Fibroblast of skin of right biceps (primary cell): Measurements from ENCODE around the gene OBSCN.
A peak's percentile ranks its signal among the peaks of the same experiment; 100 is the strongest.
"Not testable (repeated sequence)": the region's sequence is repeated elsewhere in the genome, so short reads cannot be mapped to it uniquely, and the experiment has no call there.

ENCODE experiments used
- DNase-seq: peaks from one replicate; pipeline ENCODE4 v3.0.0-alpha.2; 2013

OBSCN gene

DNA sequence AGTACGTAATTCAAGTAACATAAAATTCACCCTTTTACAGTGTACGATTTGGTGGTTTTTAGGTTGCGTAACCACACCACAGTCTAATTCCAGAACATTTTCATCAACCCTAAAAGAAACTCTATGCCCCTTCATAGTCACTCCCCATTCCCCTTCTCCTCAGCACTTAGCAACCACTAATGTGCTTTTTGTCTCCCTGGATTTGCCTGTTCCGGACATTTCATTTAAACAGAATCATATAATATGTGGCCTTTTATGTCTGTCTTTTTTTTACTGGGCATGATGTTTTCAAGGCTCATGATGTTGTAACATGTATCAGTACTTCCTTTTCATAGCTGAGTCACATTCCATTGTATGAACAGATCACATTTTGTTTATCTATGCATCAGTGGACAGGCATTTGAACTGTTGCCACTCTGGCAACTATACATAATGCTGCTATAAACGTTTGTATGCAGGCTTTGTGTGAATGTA, 20.8 kb downstream of the OBSCN start:
- DNase-seq = peak; percentile 89

DNA sequence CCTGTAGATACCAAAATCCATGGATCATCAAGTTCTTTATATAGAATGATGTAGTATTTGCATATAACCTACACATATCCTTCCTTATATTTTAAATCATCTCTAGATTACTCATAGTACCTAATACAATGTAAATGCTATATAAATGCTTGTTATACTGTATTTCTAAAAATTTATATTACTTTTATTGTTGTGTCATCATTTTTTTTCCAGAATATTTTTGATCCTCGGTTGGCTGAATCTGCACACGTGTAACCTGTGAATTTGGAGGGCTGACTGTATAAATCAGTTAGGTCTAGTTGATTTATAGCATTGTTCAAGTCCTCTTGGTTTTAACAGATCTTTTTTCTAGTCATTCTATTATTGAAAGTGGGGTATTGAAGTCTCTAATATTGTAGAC, 23.3 kb downstream of the OBSCN start:
- DNase-seq = no peak

DNA sequence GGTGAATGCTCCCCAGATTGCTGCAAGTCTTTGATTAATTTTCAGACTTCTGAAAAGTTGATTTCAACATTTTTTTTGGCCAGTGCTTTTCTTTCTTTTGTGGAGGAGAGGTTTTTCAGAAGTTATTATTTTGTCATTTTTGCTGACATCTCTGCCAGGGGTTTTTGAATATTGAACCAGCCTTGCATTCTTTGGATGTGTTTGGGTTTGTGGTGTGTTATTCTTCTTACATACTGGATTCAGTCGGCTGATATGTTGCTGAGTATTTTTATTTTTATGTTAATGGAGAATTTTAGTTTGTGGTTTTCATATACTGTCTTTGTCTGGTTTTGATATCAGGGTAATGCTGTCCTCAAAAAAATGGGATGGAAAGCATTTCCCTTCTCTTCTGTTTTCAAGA, 25.3 kb downstream of the OBSCN start:
- DNase-seq = no peak

DNA sequence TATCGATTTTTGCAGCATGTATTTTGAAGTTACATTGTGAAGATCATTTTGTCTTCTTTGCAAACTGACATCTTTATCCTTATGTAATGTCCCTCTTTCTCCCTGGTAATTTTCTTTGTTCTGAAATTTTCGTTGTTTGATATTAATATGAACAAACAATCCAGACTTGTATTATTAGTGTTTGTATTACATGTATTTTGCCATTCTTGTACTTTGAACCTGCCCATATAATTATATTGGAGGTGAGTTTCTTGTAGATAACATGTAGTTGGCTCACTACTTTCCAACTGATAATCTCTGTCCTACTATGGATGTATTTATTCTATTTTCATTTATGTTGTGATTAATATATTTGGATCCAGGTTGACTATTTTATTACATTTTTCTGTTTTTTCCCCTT, 27.1 kb downstream of the OBSCN start:
- DNase-seq = no peak

DNA sequence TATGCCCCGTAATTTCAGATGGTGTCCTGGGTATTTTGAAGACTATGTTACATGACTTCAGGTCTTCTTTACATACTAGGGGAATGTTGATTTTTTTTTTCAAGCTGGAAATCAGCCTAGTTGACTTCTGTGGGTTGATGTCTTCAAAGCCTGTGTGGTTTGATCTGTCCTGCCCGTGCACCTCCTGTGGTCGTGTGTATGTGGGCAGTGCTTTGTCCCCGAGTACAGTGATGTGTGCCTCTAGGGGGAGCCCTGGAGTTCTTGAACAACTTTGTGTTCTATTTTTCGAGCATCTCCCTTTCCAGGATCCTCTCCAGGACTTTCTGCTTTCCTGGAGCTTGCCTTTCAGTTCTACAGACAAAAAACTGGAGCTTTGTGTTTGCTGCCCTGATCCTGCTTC, 28.9 kb downstream of the OBSCN start:
- DNase-seq = peak; percentile 26

DNA sequence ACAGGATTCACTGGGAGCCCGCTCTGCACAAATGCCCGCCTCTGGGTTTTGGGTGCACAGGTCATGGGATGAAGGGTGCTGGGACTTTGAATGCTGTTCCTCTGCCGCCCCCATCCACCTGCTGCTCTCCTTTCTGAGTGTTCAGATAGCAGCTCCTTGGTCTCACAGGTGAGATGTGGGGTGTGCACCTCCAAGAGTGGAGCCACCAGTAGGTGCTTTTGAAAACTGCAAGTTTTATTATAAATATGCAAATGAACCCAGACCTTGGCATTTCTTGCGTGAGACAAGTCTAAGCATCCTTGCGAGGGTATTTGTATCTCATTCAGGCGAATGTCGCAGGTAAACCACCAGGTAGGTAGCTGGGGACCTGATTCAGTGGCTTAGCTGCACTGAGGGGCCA, 30.2 kb downstream of the OBSCN start:
- no peak for DNase-seq

DNA sequence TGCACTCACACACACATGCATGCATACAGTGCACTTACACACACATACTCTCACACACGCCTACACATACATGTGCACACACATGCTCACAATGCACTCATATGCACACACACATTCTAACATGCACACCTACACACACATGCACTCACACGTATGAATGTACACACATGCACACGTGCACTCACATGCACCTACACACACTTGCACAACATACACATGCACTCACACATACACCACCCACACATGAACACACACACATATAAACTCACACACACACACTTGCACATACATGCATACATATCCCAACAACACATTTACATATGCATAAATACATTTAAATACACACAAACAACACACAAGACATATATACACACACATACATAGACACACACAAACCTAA, 30.6 kb downstream of the OBSCN start:
- DNase-seq = no peak

DNA sequence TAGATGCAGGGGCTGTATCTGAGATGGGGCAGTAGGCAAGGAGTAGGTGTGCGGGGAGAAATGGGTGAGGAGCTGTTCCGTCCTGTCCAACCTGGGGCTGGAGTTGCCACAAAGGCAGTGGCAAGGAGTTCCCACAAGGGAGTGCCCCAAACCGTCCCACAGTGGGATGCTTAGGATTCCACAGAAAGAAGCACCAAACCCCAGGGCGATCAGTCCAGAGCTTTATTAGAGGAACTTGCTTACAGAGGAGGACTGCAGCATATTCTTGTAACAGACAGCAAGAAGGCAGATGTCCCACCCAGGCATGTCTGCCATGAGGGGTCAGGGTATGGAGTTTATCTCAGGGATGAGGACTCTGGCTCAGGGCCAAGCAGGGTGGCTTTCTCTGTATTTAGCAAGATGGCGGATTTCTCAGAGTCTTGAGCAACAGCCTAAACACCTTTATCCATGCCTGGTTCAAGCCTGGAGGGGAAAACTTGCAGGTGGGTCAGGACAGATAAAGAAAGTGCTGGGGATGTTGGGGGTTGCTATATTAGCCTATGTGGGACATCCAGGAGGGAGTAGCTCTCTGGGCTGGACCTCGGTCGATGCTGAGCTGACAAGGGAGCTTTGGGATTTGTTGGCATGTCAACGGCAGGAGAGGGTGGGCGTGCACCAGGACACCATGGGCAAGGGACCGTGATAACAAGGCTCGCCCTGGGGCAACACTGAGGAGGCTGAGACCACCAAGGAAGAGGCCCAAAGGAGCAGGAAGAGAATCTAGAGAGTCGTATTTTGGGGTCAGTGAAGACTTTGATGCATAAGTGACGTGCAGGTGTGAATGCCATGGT, 32.8 kb downstream of the OBSCN start:
- DNase-seq = no peak

DNA sequence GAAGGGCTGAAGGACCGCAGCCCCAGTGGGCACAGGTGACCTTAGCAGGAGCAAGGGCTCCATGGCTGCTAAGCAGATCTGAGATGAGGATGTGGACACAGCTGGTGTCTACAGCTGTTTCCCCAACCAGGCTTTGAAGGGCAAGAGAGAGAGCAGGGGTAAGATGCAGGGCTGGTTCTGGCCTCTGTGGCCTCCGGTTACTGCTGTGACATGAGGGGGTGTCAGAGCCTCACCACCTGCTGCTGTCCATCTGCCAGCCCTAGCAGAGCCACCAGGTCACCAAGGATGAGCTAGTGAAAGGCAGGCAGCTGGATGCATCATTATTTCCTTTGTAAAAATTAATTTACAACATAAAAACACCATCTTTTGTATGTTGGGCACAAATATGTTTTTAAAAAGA, 33.4 kb downstream of the OBSCN start:
- no peak for DNase-seq

DNA sequence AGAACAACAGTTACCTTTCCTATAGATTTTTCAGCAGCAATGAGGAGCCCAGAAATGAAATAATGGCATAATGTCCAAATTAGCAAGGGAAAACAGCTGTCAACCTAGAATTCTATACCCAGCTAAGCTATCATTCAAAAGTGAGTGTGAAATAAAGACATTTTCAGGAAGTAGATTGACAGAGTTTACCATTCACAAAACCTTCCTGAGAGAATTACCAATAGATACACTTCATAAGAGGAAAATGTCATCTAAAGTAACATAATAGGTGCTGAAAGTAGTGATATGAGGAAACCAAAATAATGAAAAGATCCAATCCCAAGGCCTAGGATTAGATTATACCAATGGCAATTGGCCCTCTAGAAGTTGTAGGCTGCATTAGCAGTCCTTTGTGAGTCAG, 34.6 kb downstream of the OBSCN start:
- DNase-seq = no peak

DNA sequence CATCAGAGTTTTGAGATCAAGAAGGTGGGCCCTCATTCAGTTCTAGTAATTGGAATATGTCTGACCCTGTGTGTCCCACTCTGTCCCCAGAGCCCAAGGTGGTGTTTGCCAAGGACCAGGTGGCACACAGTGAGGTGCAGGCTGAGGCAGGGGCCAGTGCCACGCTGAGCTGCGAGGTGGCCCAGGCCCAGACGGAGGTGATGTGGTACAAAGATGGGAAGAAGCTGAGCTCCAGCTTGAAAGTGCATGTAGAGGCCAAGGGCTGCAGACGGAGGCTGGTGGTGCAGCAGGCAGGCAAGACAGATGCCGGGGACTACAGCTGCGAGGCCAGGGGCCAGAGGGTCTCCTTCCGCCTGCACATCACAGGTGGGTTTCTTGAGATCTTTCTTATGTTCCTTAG, 35.2 kb downstream of the OBSCN start:
- no peak for DNase-seq

DNA sequence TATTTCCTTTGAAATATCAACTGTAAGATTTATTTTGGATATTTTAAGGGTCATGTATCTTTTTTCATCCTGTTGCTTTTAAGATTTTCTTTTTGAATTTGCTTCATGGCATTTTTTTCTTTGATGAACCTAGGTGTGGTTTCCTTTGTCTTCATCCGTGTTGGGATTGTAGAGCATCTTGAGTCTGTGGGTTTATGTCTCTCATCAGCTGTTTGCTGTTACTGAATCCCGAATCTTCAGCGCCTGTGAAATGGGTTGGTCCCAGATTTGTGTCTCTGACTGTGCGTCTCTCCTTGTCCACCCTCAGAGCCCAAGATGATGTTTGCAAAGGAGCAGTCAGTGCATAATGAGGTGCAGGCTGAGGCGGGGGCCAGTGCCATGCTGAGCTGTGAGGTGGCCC, 36.1 kb downstream of the OBSCN start:
- DNase-seq = not testable (repeated sequence)

DNA sequence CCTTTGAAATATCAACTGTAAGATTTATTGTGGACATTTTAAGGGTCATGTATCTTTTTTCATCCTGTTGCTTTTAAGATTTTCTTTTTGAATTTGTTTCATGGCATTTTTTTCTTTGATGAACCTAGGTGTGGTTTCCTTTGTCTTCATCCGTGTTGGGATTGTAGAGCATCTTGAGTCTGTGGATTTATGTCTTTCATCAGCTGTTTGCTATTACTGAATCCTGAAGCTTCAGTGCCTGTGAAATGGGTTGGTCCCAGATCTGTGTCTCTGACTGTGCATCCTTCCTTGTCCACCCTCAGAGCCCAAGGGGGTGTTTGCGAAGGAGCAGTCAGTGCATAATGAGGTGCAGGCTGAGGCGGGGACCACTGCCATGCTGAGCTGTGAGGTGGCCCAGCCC, 37.3 kb downstream of the OBSCN start:
- no peak for DNase-seq

DNA sequence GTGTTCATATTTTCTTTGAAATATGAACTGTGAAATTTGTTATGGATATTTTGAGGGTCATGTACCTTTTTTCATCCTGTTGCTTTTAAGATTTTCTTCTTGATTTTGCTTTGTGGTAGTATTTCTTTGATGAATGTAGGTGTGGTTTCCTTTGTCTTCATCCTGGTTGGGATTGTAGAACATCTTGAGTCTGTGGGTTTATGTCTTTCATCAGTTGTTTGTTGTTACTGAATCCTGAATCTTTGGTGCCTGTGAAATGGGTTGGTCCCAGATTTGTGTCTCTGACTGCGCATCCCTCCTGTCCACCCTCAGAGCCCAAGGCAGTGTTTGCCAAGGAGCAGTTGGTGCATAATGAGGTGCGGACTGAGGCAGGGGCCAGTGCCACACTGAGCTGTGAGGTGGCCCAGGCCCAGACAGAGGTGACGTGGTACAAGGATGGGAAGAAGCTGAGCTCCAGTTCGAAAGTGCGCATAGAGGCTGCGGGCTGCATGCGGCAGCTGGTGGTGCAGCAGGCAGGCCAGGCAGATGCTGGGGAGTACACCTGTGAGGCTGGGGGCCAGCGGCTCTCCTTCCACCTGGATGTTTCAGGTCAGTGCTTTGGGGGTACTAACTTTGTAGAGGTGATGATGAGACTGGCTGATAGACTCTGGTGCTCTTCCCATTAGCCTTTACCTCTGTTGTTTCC, 38.5 kb downstream of the OBSCN start:
- no peak for DNase-seq

DNA sequence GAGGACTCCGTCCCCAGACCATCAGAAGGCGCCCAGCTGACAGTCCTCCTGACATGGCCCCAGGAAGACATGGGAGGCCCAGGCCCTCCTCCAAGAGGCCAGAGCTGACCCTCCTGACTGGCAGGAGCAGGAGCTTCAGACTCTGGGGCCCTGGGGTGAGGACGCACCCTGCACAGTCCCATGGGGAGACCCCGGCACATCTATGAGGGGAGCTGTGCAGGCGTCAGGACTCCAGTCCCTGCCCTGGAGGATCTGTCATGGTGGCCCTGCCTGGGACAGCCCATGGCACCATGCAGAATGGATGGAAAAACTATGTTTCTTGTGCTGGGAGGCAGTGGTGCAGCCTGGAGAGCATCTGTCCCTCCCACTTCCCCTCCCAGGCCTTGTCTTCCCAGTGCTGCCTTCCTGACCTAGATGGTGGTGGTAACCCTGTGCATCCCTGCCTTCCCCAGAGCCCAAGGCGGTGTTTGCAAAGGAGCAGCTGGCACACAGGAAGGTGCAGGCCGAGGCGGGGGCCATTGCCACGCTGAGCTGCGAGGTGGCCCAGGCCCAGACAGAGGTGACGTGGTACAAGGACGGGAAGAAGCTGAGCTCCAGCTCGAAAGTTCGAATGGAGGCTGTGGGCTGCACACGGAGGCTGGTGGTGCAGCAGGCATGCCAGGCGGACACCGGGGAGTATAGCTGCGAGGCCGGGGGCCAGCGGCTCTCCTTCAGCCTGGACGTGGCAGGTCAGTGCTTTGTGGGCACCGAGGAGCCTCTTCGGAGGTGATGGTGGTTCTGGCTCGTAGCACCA, 41.9 kb downstream of the OBSCN start:
- no peak for DNase-seq

DNA sequence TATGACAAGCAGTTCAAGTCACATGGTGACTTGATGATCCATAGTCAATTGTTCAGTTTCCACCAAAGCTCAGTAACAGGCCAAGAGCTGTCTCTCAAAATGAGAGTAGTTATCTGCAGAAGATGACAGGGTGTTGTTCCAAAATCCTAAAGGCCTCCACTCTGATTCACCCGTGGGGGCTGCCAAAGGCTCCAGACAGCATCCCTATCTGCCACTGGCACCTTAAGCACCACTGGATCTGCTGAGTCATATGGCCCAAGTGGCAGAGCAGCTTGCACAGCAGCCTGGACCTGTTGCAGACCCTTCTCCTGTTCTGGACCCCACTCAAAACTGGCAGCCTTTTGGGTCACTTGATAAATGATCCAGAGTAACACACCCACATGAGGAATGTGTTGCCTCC, 44.6 kb downstream of the OBSCN start:
- not testable (repeated sequence) for DNase-seq

DNA sequence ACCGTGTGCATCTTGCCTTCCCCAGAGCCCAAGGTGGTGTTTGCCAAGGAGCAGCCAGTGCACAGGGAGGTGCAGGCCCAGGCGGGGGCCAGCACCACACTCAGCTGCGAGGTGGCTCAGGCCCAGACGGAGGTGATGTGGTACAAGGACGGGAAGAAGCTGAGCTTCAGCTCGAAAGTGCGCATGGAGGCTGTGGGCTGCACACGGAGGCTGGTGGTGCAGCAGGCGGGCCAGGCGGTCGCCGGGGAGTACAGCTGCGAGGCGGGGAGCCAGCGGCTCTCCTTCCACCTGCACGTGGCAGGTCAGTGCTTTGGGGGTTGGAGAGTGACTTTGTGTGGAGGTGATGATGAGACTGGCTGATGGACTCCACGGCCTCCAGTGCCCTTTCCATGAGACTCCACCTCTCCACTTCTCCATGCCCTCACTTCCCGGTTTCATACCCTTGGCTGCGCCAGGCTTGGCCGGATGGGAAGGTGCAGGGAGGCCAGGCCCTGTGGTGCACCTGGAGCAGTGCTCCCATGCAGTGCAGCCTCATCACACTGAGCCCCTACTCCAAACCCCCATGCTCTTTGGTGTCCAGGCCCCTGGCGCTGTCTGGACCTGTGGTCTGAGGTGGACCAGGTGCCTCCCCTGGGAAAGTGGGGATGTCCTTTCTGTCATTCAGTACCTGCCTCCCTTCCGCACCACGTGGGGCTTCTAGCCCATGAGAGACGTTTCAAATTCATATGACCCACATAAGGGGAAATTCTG, 49.0 kb downstream of the OBSCN start:
- no peak for DNase-seq

DNA sequence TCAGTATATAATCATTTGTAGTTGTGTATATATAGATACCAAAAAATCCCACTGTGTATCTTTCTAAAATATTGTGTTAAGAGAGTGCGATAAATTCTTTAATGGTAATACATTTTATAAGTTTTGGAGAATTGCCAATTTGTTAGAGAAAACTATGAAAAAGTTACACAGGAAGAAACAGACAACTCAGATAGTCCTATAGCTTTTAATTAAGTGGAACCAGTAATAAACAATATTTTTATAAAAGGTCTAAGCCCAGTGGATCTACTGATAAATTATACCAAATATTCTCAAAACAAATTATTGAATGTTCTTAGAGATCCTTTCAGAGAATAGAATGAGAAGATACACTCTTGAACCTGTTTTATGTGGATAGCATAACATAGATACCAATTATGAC, 50.6 kb downstream of the OBSCN start:
- DNase-seq = no peak

DNA sequence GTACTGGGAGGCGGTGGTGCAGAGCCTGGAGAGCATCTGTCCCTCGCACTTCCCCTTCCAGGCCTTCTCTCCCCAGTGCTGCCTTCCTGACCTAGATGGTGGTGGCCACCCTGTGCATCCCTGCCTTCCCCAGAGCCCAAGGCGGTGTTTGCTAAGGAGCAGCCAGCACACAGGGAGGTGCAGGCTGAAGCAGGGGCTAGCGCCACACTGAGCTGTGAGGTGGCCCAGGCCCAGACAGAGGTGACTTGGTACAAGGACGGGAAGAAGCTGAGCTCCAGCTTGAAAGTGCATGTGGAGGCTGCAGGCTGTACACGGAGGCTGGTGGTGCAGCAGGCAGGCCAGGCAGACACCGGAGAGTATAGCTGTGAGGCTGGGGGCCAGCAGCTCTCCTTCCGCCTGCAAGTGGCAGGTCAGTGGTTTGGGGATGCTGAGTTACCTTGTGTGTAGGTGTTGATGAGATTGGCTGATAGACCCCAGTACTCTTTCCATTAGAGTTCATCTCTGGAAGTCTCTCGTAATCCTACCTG, 51.6 kb downstream of the OBSCN start:
- DNase-seq = no peak

DNA sequence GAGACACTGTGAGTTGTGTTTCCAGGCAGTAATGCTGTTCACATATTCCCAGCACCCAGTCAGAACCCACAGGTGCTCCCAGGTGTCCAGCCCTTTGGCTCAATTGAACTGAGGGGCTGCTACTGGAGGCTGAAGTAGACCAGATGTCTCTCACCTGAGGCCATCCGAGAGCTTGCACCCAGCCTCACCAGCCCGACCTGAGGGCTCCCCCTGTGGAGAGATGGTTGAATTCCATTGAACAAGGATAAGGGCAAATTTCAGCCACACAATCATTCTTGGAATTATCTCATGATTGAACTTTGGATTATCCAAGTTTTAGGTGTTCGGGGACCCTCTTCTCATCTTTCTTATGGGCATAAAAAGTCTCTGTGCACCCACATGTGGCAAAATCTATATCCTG, 52.1 kb downstream of the OBSCN start:
- no peak for DNase-seq

DNA sequence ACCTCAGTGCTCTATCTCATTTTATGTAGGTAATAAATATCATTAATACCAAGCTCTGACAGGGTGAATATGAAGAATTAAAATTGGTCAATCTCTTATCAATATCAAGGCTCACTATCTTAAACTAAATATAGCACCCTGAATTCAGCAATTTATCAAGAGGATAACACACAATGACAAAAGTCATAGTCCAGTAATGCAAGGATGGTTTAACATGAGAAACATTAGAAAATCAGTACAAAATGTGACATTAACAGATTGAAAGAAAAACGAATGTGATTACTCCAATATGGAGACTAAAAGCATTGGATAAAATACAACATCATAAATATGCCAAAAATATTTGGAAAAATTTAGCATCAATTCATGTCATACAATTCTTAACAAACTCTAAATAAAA, 53.9 kb downstream of the OBSCN start:
- no peak for DNase-seq

DNA sequence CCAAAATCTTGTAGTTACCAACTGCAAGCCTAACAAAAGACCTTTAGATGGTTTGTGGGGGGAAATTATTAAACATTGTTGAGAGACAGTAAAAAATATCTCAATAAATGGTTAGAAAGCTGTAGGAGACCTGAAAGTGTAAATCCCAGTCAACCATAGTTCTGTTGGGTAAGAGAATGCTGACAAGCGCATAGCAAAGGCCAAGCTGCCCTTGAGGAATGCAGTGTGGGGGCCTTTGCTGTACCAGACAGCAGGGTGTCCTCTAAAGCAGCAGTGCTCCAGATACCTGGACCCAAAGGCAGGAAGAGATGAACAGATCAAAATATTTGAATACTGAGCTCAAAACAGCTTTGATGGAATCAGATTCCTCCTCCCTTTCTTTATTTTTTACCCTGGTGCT, 54.6 kb downstream of the OBSCN start:
- no peak for DNase-seq

DNA sequence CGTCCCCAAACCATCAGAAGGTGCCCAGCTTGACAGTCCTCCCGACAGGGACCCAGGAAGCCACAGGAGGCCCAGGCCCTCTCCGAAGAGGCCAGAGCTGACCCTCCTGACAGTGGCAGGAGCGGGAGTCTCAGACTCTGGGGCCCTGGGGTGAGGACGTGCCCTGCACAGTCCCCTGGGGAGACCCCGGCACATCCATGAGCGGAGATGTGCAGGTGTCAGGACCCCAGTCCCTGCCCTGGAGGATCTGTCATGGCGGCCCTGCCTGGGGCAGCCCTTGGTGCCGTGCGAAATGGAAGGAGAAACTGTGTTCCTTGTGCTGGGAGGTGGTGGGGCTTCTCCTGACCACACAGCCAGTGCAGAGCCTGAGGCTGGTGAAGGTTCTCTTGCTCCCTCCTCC, 55.8 kb downstream of the OBSCN start:
- DNase-seq = no peak
